ENCODE measurements around the gene SOCS3. TPM values are rescaled to one million over a fixed set of nuclear protein-coding genes. Genes with fewer than 3 reads are reported as not detected.

The SOCS3 gene
- total and polyA plus RNA-seq, 7 donors = 10.3 to 499 (median 45.7) TPM

DNA sequence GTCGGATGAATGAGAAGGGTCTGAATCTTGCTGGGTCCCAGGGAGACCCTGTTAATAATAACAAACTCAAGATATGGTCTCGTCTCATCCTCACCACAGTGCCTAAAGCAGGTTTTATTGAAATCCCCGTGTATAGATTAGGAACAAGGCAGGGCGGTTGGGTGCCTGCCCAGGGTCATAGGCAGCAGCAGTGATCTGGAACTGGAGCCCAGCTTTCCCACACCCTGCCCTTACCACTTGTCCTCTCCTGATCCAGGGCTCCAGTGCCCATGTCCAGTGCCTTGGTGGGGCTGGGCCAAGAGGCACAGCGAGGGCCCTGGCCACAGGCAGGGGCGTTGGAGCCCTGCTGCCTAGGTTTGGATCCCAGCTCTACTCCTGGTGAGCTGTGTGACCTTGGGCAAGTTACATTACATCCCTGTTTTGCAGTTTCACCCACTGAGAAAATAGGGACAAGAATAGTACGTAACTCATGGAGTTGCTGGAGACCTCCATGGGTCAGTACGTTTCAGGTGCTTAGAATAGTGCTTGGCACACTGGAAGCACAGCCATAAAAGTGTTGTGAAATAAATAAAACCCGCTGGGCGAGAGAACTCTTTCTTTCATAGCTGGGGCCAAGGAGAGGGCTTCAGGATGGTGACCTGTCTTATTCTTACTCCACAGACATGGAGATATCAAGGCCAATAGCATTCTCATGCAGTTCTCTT, 13.9 kb downstream of the SOCS3 start:
- no peaks in the 10 kb centered on the region for H3K27me3 ChIP-seq
- H3K9me3 ChIP-seq = no peaks in the 10 kb centered on the region
- peaks cover 0 to 62% (median 43%) of the 10 kb centered on the region in 4 donors for H3K4me1 ChIP-seq
- TF ChIP-seq POLR2AphosphoS5 (IDR thresholded peaks at IDR 0.05) (no peak), POLR2A (IDR thresholded peaks at IDR 0.05) (no peak), EP300 (IDR thresholded peaks at IDR 0.05) (no peak)
- TF ChIP-seq, protein P1, sequence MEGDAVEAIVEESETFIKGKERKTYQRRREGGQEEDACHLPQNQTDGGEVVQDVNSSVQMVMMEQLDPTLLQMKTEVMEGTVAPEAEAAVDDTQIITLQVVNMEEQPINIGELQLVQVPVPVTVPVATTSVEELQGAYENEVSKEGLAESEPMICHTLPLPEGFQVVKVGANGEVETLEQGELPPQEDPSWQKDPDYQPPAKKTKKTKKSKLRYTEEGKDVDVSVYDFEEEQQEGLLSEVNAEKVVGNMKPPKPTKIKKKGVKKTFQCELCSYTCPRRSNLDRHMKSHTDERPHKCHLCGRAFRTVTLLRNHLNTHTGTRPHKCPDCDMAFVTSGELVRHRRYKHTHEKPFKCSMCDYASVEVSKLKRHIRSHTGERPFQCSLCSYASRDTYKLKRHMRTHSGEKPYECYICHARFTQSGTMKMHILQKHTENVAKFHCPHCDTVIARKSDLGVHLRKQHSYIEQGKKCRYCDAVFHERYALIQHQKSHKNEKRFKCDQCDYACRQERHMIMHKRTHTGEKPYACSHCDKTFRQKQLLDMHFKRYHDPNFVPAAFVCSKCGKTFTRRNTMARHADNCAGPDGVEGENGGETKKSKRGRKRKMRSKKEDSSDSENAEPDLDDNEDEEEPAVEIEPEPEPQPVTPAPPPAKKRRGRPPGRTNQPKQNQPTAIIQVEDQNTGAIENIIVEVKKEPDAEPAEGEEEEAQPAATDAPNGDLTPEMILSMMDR (IDR thresholded peaks at IDR 0.05) = no peak
- no peak overlapping the region for H3K4me3 ChIP-seq
- no peak for DNase-seq
- intact Hi-C loops (cut with DNase I) = no loop called here
- no peaks in the 10 kb centered on the region for H3K36me3 ChIP-seq
- no peak overlapping the region for H3K27ac ChIP-seq
- 62 to 85% methylated on average over 10 of the region's 10 CpGs for WGBS, 2 donors

DNA sequence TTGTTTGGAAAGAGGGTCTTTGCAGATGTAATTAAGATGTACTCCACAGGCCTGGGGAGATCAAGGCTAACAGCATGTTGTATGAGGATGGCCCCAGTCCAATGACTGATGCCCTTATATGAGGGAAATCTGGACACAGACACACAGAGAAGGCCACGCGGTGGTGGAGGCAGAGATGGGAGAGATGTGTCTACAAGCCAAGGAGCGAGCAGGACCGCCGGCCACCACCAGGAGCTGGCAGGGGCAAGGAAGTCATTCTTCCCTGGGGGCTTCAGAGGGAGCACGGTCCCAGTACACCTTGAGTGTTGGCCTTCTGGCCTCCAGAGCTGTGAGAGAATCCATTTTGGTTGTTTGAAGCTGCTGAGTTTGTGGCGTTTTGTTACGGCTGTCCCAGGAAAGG, 14.7 kb downstream of the SOCS3 start:
- no peaks in the 10 kb centered on the region for H3K27me3 ChIP-seq
- peak overlapping the region in 1 of 4 donors; percentile 30 for H3K27ac ChIP-seq
- H3K4me3 ChIP-seq = no peak overlapping the region
- TF ChIP-seq POLR2A (IDR thresholded peaks at IDR 0.05) (no peak), POLR2AphosphoS5 (IDR thresholded peaks at IDR 0.05) (no peak), EP300 (IDR thresholded peaks at IDR 0.05) (no peak)
- TF ChIP-seq, protein P1 (IDR thresholded peaks at IDR 0.05) = no peak
- peaks cover 0 to 55% (median 40%) of the 10 kb centered on the region in 4 donors for H3K4me1 ChIP-seq
- H3K9me3 ChIP-seq = no peaks in the 10 kb centered on the region
- intact Hi-C loops (cut with DNase I) = no loop called here
- 87 to 88% methylated on average over 8 of the region's 8 CpGs for WGBS, 2 donors
- no peaks in the 10 kb centered on the region for H3K36me3 ChIP-seq
- DNase-seq = no peak

DNA sequence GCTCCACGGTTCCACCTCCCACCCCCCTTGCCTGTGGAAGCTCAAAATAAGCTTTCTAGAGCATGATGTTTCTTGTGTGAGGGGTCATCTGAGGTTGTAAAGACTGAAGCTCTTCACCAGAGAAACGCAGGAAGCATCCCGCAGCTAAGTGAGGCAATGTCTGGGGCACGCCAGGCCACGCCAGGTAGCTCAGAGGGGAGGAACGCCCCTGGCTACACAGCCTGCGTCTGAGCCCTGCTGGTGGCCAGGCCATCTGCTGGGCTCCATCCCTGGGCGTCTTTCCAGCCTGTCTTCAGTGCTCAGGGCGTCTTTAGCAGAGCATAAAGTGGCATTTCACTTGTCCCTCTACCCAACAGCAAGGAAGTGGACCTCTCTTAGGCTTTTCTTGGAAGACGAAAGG, 15.2 kb downstream of the SOCS3 start:
- peak overlapping the region in 1 of 4 donors; percentile 30 for H3K27ac ChIP-seq
- no peak for DNase-seq
- 81 to 83% methylated on average over 10 of the region's 10 CpGs for WGBS, 2 donors
- intact Hi-C loops (cut with DNase I) = no loop called here
- H3K9me3 ChIP-seq = no peaks in the 10 kb centered on the region
- peaks cover 0 to 50% (median 39%) of the 10 kb centered on the region in 4 donors for H3K4me1 ChIP-seq
- TF ChIP-seq POLR2AphosphoS5 (IDR thresholded peaks at IDR 0.05) (no peak), EP300 (IDR thresholded peaks at IDR 0.05) (no peak), POLR2A (IDR thresholded peaks at IDR 0.05) (no peak)
- TF ChIP-seq, protein P1 (IDR thresholded peaks at IDR 0.05) = no peak
- no peak overlapping the region for H3K4me3 ChIP-seq
- no peaks in the 10 kb centered on the region for H3K27me3 ChIP-seq
- H3K36me3 ChIP-seq = no peaks in the 10 kb centered on the region

DNA sequence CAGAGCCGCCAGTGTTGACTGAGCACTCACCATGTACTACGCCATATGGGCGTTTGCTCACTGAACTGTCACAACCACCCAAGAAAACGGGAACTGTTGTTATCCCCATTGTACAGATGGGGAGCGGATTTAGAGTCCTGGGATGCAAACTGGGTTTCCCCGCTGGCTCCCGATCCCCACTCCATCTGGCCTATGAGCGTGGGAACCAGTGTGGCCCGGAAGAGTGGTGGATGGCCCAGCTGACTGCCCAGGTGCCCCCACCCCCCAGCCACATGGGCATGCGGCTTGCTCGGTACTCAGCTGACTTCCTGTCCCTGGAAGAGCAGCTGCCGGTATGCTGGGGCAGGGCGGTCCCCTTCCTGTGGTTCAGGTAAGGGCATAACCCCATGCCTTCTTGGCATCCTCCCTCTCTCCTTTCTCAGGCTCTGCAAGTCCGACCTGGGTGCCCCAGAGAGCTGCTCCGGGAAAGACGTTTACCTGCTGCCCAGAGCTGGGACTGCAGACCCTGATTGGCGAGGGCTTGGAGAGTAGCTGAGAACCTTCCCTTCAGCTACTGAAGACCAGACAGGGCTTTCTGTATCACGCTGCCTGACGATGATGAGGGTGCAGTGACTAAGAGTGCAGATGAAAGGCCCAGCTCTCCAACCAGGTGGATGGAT, 16.2 kb downstream of the SOCS3 start:
- no peaks in the 10 kb centered on the region for H3K9me3 ChIP-seq
- no peak overlapping the region for H3K4me3 ChIP-seq
- H3K27ac ChIP-seq = peak overlapping the region; percentile 90 to 93 (median 92)
- no peaks in the 10 kb centered on the region for H3K36me3 ChIP-seq
- intact Hi-C loops (cut with DNase I) = no loop called here
- 50 to 77% methylated on average over 19 of the region's 19 CpGs for WGBS, 2 donors
- no peak for DNase-seq
- TF ChIP-seq EP300 (IDR thresholded peaks at IDR 0.05) (peak in 1 of 4 donors; percentile 47), POLR2A (IDR thresholded peaks at IDR 0.05) (no peak), POLR2AphosphoS5 (IDR thresholded peaks at IDR 0.05) (peak in 2 of 4 donors; percentile 25 to 60)
- TF ChIP-seq, protein P1 (IDR thresholded peaks at IDR 0.05) = no peak
- H3K27me3 ChIP-seq = no peaks in the 10 kb centered on the region
- peaks cover 0 to 47% (median 39%) of the 10 kb centered on the region in 4 donors for H3K4me1 ChIP-seq

All from sigmoid colon (tissue), 7 donors.